ENCODE data around the gene TEX52. TPM values are rescaled to one million over a fixed set of nuclear protein-coding genes. Genes with fewer than 3 reads are reported as not detected.

Gene TEX52
- polyA plus RNA-seq (not detected in 2 replicates), polyA minus RNA-seq (not detected in 2 replicates)

DNA sequence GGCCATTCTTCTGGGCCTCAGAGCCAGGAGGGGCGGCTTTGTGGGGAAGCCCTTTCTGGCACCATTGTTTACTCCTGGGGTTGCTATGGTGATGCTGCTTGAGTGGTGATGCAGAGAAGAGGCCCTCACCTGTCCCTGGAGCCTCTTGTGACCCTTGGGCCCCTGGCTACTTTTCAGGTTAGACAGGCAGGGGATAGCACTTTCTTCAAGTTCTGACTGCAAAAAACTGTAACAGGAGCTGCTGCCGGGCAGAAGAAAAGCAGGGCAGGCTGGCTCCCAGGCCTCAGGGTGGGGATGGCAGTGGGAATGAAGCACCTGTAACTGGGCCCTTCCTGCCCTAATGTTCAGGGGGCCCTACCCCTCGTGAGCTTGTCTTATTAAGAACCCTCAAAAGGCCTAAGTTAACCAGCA is at the start of gene TEX52:
TSS of gene TEX52 (minus strand) at position 19 of the 411 bp plus-strand sequence. CDS start at position 6, 13 bp downstream.
- TF ChIP-seq POLR2AphosphoS5 (IDR thresholded peaks at IDR 0.05) (no peak), MXI1 (conservative IDR thresholded peaks at IDR 0.05; ENCODE audit: poor library complexity, severe bottlenecking) (no peak), SMC3 (conservative IDR thresholded peaks at IDR 0.05; ENCODE audit: poor library complexity) (no peak), TAF1 (IDR thresholded peaks at IDR 0.05; ENCODE audit: low read depth) (no peak), EP300 (conservative IDR thresholded peaks at IDR 0.05; ENCODE audit: poor library complexity, severe bottlenecking) (no peak), RAD21 (conservative IDR thresholded peaks at IDR 0.05) (no peak), EZH2 (IDR thresholded peaks at IDR 0.05; ENCODE audit: borderline replicate concordance, insufficient read depth, low read length, poor library complexity, severe bottlenecking) (no peak)
- TF ChIP-seq, protein P1, sequence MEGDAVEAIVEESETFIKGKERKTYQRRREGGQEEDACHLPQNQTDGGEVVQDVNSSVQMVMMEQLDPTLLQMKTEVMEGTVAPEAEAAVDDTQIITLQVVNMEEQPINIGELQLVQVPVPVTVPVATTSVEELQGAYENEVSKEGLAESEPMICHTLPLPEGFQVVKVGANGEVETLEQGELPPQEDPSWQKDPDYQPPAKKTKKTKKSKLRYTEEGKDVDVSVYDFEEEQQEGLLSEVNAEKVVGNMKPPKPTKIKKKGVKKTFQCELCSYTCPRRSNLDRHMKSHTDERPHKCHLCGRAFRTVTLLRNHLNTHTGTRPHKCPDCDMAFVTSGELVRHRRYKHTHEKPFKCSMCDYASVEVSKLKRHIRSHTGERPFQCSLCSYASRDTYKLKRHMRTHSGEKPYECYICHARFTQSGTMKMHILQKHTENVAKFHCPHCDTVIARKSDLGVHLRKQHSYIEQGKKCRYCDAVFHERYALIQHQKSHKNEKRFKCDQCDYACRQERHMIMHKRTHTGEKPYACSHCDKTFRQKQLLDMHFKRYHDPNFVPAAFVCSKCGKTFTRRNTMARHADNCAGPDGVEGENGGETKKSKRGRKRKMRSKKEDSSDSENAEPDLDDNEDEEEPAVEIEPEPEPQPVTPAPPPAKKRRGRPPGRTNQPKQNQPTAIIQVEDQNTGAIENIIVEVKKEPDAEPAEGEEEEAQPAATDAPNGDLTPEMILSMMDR (IDR thresholded peaks at IDR 0.05; ENCODE audit: poor library complexity, severe bottlenecking): no peak
- TF ChIP-seq, protein P2, sequence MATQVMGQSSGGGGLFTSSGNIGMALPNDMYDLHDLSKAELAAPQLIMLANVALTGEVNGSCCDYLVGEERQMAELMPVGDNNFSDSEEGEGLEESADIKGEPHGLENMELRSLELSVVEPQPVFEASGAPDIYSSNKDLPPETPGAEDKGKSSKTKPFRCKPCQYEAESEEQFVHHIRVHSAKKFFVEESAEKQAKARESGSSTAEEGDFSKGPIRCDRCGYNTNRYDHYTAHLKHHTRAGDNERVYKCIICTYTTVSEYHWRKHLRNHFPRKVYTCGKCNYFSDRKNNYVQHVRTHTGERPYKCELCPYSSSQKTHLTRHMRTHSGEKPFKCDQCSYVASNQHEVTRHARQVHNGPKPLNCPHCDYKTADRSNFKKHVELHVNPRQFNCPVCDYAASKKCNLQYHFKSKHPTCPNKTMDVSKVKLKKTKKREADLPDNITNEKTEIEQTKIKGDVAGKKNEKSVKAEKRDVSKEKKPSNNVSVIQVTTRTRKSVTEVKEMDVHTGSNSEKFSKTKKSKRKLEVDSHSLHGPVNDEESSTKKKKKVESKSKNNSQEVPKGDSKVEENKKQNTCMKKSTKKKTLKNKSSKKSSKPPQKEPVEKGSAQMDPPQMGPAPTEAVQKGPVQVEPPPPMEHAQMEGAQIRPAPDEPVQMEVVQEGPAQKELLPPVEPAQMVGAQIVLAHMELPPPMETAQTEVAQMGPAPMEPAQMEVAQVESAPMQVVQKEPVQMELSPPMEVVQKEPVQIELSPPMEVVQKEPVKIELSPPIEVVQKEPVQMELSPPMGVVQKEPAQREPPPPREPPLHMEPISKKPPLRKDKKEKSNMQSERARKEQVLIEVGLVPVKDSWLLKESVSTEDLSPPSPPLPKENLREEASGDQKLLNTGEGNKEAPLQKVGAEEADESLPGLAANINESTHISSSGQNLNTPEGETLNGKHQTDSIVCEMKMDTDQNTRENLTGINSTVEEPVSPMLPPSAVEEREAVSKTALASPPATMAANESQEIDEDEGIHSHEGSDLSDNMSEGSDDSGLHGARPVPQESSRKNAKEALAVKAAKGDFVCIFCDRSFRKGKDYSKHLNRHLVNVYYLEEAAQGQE (IDR thresholded peaks at IDR 0.05; ENCODE audit: borderline replicate concordance): no peak
- no peak within 1 kb of the TSS for H3K9ac ChIP-seq (ENCODE audit: low read length)
- no peak within 1 kb of the TSS for H3K4me2 ChIP-seq (ENCODE audit: low read length)

DNA sequence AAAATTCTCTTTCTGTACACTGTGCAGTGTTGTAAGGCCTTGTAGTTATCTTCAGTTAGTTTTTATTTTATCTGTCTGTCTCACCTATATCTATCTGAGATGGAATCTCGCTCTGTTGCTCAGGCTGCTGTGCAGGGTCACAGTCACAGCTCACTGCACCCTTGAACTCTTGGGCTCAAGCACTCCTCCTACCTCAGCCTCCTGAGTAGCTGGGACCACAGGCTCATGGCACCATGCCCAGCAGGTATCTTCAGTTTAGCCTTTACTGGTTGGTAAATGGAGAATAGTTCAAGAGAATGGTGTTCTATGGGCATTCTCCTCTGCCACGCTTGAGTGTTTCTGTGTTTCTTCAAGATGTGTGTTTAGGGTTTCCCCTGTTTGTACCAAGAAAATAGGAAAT is 47.4 kb upstream of the TEX52 start:
- Histone ChIP-seq H3K9ac (ENCODE audit: low read length) (no peak overlapping the region), H3K27ac (ENCODE audit: low read length) (no peak overlapping the region), H4K20me1 (ENCODE audit: insufficient read depth) (no peaks in the 10 kb centered on the region), H3K27me3 (ENCODE audit: insufficient read depth, low read depth, low read length) (no peaks in the 10 kb centered on the region), H2AFZ (ENCODE audit: low read depth, low read length) (no peak overlapping the region), H3K79me2 (replicated peaks; ENCODE audit: insufficient read depth, low read length) (no peaks in the 10 kb centered on the region), H3K4me3 (ENCODE audit: low read length) (no peak overlapping the region), H3K4me2 (ENCODE audit: low read length) (no peak overlapping the region), H3K9me3 (ENCODE audit: low read length) (no peaks in the 10 kb centered on the region), H3F3A (ENCODE audit: insufficient read depth, low read length, poor library complexity, severe bottlenecking) (no peaks in the 10 kb centered on the region), H3K9me2 (ENCODE audit: insufficient read depth, low read length) (no peaks in the 10 kb centered on the region), H3K36me3 (ENCODE audit: insufficient read depth, low read length) (no peaks in the 10 kb centered on the region)
- TF ChIP-seq, protein P2 (IDR thresholded peaks at IDR 0.05; ENCODE audit: borderline replicate concordance): no peak
- no peak for TF ChIP-seq SMC3 (conservative IDR thresholded peaks at IDR 0.05; ENCODE audit: poor library complexity)
- TF ChIP-seq TAF1 (IDR thresholded peaks at IDR 0.05; ENCODE audit: low read depth): no peak
- TF ChIP-seq, protein P1 (IDR thresholded peaks at IDR 0.05; ENCODE audit: poor library complexity, severe bottlenecking): no peak

More for the DNA sequence above, at the start of gene TEX52:
- Histone ChIP-seq H3K79me2 (replicated peaks; ENCODE audit: insufficient read depth, low read length) (no peaks in the 10 kb centered on the region), H3K27ac (ENCODE audit: low read length) (no peak within 1 kb of the TSS), H3K27me3 (ENCODE audit: insufficient read depth, low read depth, low read length) (no peaks in the 10 kb centered on the region), H3K9me3 (ENCODE audit: low read length) (no peaks in the 10 kb centered on the region), H4K20me1 (ENCODE audit: insufficient read depth) (no peaks in the 10 kb centered on the region), H2AFZ (ENCODE audit: low read depth, low read length) (no peak within 1 kb of the TSS), H3F3A (ENCODE audit: insufficient read depth, low read length, poor library complexity, severe bottlenecking) (no peaks in the 10 kb centered on the region), H3K36me3 (ENCODE audit: insufficient read depth, low read length) (no peaks in the 10 kb centered on the region), H3K4me3 (ENCODE audit: low read length) (no peak within 1 kb of the TSS), H3K9me2 (ENCODE audit: insufficient read depth, low read length) (no peaks in the 10 kb centered on the region)
